H1 (cell line): ENCODE measurements around the gene RERE. TPM values are rescaled to one million over a fixed set of nuclear protein-coding genes. Genes with fewer than 3 reads are reported as not detected.

Source experiments
- BACH1 ChIP-seq: IDR thresholded peaks from 2 replicates; pipeline ENCODE4 v1.6.1; 2012; ENCODE audit warnings: low read length, improper control_type of control experiment
- CBX5 ChIP-seq: fragments of 300-800, 300-1000 bp; sonication (generic); IDR thresholded peaks from 2 replicates; pipeline ENCODE4 v1.7.1; 2016; ENCODE audit warnings: antibody characterized with exemption, low read length, low read depth
- PHF8 ChIP-seq: fragments of 200-600 bp; sonication (generic); conservative IDR thresholded peaks from 2 replicates; pipeline ENCODE4 v1.7.1; 2012; ENCODE audit warnings: low read depth, mild to moderate bottlenecking, inconsistent platforms, low read length, moderate library complexity
- POLR2A ChIP-seq, 2 experiments: IDR thresholded peaks; 1 replicate in 1 of 2; 2 replicates in 1 of 2; pipeline ENCODE4 v1.6.1; 2011; ENCODE audit warnings: low read depth in 2 of 2, low read length in 2 of 2, mild to moderate bottlenecking in 2 of 2; ENCODE audit errors: control extremely low read depth in 1 of 2
- RNF2 ChIP-seq: fragments of 200-900, 300-1000 bp; sonication (generic); IDR thresholded peaks from 2 replicates; pipeline ENCODE4 v1.7.1; 2016; ENCODE audit warnings: borderline replicate concordance, low read depth, mild to moderate bottlenecking, antibody characterized with exemption, low read length; ENCODE audit not compliant: poor library complexity, severe bottlenecking; ENCODE audit errors: missing control alignments
- TAF1 ChIP-seq: IDR thresholded peaks from 2 replicates; pipeline ENCODE4 v1.6.1; 2011; ENCODE audit warnings: mild to moderate bottlenecking, low read depth, low read length
- polyA plus RNA-seq, 7 experiments: library from polyadenylated mRNA; depleted of rRNA in 3 of 7; stranded (reverse) in 5 of 7; unstranded in 2 of 7; fragments of >200 nt in 5 of 7; fragments of 200-250 nt in 2 of 7; gene quantifications; 1 replicate in 5 of 7; 2 replicates in 1 of 7; 4 replicates in 1 of 7; pipeline versions ENCODE4 v1.2.1 to v1.2.3, GENCODE V29; 2011 to 2013; ENCODE audit warnings: missing spikeins in 2 of 7, mixed read lengths in 2 of 7
- total RNA-seq: library from RNA; stranded (reverse); fragmentation: NEBNext Ultra II Directional; extraction: Animal tissue kit (Norgen Biotek cat#: 25700); gene quantifications from 2 replicates; pipeline ENCODE4 v1.2.1, GENCODE V29; 2021
- TF ChIP-seq, protein P1 (sequence below), 3 experiments: IDR thresholded peaks; 1 replicate in 2 of 3; 2 replicates in 1 of 3; pipeline versions ENCODE4 v1.5.1 to v1.6.1; 2011; ENCODE audit warnings: low read length in 3 of 3, mild to moderate bottlenecking in 3 of 3, inconsistent platforms in 2 of 3, low read depth in 1 of 3, moderate library complexity in 1 of 3; ENCODE audit not compliant: insufficient read depth in 1 of 3; ENCODE audit errors: control extremely low read depth in 1 of 3
- TF ChIP-seq, protein P2 (sequence below): fragments of 300-600 bp; sonication (generic); IDR thresholded peaks from 2 replicates; pipeline ENCODE4 v1.7.1; 2012; ENCODE audit warnings: low read length, moderate library complexity, mild to moderate bottlenecking, inconsistent platforms; ENCODE audit not compliant: insufficient replicate concordance

Gene RERE
- total and polyA plus RNA-seq, 2 of the 8 experiments (the other 6 are each of a cell fraction or from before 2014, with no cell fraction given): 15.3 to 142 TPM

GRCh38 chr1:8427493-8427892, 389.9 kb downstream of the RERE start (continued):
- TF ChIP-seq, protein P1, sequence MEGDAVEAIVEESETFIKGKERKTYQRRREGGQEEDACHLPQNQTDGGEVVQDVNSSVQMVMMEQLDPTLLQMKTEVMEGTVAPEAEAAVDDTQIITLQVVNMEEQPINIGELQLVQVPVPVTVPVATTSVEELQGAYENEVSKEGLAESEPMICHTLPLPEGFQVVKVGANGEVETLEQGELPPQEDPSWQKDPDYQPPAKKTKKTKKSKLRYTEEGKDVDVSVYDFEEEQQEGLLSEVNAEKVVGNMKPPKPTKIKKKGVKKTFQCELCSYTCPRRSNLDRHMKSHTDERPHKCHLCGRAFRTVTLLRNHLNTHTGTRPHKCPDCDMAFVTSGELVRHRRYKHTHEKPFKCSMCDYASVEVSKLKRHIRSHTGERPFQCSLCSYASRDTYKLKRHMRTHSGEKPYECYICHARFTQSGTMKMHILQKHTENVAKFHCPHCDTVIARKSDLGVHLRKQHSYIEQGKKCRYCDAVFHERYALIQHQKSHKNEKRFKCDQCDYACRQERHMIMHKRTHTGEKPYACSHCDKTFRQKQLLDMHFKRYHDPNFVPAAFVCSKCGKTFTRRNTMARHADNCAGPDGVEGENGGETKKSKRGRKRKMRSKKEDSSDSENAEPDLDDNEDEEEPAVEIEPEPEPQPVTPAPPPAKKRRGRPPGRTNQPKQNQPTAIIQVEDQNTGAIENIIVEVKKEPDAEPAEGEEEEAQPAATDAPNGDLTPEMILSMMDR (IDR thresholded peaks at IDR 0.05; ENCODE audit: control extremely low read depth in 1 of 3, insufficient read depth in 1 of 3, low read depth in 1 of 3, low read length in 3 of 3): no peak
- TF ChIP-seq BACH1: no peak
- no peak for TF ChIP-seq POLR2A (IDR thresholded peaks at IDR 0.05; ENCODE audit: control extremely low read depth in 1 of 2, low read depth in 2 of 2, low read length in 2 of 2)
- TF ChIP-seq, protein P2, sequence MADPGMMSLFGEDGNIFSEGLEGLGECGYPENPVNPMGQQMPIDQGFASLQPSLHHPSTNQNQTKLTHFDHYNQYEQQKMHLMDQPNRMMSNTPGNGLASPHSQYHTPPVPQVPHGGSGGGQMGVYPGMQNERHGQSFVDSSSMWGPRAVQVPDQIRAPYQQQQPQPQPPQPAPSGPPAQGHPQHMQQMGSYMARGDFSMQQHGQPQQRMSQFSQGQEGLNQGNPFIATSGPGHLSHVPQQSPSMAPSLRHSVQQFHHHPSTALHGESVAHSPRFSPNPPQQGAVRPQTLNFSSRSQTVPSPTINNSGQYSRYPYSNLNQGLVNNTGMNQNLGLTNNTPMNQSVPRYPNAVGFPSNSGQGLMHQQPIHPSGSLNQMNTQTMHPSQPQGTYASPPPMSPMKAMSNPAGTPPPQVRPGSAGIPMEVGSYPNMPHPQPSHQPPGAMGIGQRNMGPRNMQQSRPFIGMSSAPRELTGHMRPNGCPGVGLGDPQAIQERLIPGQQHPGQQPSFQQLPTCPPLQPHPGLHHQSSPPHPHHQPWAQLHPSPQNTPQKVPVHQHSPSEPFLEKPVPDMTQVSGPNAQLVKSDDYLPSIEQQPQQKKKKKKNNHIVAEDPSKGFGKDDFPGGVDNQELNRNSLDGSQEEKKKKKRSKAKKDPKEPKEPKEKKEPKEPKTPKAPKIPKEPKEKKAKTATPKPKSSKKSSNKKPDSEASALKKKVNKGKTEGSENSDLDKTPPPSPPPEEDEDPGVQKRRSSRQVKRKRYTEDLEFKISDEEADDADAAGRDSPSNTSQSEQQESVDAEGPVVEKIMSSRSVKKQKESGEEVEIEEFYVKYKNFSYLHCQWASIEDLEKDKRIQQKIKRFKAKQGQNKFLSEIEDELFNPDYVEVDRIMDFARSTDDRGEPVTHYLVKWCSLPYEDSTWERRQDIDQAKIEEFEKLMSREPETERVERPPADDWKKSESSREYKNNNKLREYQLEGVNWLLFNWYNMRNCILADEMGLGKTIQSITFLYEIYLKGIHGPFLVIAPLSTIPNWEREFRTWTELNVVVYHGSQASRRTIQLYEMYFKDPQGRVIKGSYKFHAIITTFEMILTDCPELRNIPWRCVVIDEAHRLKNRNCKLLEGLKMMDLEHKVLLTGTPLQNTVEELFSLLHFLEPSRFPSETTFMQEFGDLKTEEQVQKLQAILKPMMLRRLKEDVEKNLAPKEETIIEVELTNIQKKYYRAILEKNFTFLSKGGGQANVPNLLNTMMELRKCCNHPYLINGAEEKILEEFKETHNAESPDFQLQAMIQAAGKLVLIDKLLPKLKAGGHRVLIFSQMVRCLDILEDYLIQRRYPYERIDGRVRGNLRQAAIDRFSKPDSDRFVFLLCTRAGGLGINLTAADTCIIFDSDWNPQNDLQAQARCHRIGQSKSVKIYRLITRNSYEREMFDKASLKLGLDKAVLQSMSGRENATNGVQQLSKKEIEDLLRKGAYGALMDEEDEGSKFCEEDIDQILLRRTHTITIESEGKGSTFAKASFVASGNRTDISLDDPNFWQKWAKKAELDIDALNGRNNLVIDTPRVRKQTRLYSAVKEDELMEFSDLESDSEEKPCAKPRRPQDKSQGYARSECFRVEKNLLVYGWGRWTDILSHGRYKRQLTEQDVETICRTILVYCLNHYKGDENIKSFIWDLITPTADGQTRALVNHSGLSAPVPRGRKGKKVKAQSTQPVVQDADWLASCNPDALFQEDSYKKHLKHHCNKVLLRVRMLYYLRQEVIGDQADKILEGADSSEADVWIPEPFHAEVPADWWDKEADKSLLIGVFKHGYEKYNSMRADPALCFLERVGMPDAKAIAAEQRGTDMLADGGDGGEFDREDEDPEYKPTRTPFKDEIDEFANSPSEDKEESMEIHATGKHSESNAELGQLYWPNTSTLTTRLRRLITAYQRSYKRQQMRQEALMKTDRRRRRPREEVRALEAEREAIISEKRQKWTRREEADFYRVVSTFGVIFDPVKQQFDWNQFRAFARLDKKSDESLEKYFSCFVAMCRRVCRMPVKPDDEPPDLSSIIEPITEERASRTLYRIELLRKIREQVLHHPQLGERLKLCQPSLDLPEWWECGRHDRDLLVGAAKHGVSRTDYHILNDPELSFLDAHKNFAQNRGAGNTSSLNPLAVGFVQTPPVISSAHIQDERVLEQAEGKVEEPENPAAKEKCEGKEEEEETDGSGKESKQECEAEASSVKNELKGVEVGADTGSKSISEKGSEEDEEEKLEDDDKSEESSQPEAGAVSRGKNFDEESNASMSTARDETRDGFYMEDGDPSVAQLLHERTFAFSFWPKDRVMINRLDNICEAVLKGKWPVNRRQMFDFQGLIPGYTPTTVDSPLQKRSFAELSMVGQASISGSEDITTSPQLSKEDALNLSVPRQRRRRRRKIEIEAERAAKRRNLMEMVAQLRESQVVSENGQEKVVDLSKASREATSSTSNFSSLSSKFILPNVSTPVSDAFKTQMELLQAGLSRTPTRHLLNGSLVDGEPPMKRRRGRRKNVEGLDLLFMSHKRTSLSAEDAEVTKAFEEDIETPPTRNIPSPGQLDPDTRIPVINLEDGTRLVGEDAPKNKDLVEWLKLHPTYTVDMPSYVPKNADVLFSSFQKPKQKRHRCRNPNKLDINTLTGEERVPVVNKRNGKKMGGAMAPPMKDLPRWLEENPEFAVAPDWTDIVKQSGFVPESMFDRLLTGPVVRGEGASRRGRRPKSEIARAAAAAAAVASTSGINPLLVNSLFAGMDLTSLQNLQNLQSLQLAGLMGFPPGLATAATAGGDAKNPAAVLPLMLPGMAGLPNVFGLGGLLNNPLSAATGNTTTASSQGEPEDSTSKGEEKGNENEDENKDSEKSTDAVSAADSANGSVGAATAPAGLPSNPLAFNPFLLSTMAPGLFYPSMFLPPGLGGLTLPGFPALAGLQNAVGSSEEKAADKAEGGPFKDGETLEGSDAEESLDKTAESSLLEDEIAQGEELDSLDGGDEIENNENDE: no peak
- no peak for TF ChIP-seq CBX5
- TF ChIP-seq RNF2: no peak
- TF ChIP-seq TAF1: no peak
- no peak for TF ChIP-seq PHF8
